Neural progenitor cell (in vitro differentiated cells): ENCODE measurements around the gene GPR151.

Source experiments
- CTCF ChIP-seq: fragments of 200-600 bp; sonication (generic); IDR thresholded peaks from 2 replicates; pipeline ENCODE4 v1.5.1; 2017; ENCODE audit warnings: antibody characterized with exemption, mild to moderate bottlenecking
- EZH2 ChIP-seq: fragments of 200-600 bp; sonication (generic); IDR thresholded peaks from 2 replicates; pipeline ENCODE4 v1.6.1; 2017; ENCODE audit warnings: antibody characterized with exemption, mild to moderate bottlenecking, moderate library complexity

- TF ChIP-seq EZH2: no peak
- no peak for TF ChIP-seq CTCF
These were observed 28.2 kb upstream of the GPR151 start for GRCh38 chr5:146544232-146544631.
